Liver (tissue), 3 donors: ENCODE measurements around the gene IL10.

Source experiments
- GABPA ChIP-seq, 2 donors: IDR thresholded peaks in 1 of 2; conservative IDR thresholded peaks in 1 of 2; 2 replicates each; pipeline ENCODE4 v1.6.1; 2016; ENCODE audit warnings: antibody characterized with exemption in 2 of 2, mild to moderate bottlenecking in 1 of 2, moderate library complexity in 1 of 2
- REST ChIP-seq: IDR thresholded peaks from 2 replicates; pipeline ENCODE4 v1.6.1; 2016; ENCODE audit warnings: antibody characterized with exemption, mild to moderate bottlenecking
- YY1 ChIP-seq: IDR thresholded peaks from 2 replicates; pipeline ENCODE4 v1.6.1; 2016; ENCODE audit warnings: antibody characterized with exemption, mild to moderate bottlenecking
- TF ChIP-seq, protein P1 (sequence below): fragments of 150-350 bp; IDR thresholded peaks from 2 replicates; pipeline ENCODE4 v1.5.1; 2017; ENCODE audit warnings: improper control_type of control experiment, low read depth, low read length; ENCODE audit not compliant: missing input control
- donor health status: healthy.
- donor health status: healthy.

DNA sequence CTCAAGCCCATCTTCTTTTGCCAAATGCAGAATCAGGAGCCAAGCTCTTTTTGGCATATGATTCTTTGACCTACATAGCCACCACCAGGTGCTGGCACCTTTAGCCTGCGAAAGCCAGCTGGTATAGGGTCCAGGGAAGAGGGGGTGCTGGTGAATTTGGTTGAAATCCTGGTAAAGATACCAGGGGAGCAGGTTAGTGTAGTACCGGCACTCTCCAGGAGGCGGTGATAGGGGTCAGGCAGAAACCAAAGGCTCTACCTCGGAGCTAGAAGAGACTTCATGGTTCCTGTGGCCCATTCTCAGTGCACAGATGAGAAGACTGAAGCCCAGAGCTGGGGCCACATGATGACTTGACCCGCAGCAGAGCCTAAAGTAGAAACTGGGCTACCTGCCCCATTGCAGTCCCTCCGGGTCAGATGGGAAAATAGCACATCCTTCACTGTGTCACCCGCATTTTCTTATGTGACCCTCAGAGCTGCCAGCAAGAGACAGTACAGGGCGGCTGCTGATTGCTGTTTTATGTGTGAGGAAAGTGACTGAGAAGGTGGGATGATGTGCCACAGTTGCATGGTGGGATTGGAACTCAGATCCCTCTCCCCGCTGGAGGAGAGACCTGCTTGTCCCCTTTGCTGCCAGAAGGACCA lies 37.7 kb downstream of the IL10 start:
- TF ChIP-seq GABPA (IDR thresholded peaks at IDR 0.05 in 1 of 2, conservative IDR thresholded peaks at IDR 0.05 in 1 of 2) (no peak), YY1 (no peak), REST (no peak)
- TF ChIP-seq, protein P1, sequence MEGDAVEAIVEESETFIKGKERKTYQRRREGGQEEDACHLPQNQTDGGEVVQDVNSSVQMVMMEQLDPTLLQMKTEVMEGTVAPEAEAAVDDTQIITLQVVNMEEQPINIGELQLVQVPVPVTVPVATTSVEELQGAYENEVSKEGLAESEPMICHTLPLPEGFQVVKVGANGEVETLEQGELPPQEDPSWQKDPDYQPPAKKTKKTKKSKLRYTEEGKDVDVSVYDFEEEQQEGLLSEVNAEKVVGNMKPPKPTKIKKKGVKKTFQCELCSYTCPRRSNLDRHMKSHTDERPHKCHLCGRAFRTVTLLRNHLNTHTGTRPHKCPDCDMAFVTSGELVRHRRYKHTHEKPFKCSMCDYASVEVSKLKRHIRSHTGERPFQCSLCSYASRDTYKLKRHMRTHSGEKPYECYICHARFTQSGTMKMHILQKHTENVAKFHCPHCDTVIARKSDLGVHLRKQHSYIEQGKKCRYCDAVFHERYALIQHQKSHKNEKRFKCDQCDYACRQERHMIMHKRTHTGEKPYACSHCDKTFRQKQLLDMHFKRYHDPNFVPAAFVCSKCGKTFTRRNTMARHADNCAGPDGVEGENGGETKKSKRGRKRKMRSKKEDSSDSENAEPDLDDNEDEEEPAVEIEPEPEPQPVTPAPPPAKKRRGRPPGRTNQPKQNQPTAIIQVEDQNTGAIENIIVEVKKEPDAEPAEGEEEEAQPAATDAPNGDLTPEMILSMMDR: peak; percentile 62
